Mesenchymal stem cell (in vitro differentiated cells and primary cell): Measurements from ENCODE around the gene PPM1B.

Experiments
- DNase-seq: peaks from one replicate; pipeline ENCODE4 v3.0.0-alpha.2; 2013
- H2AFZ ChIP-seq: one replicate; pipeline ENCODE4 v1.6.1; 2013; ENCODE audit warnings: low read depth, mild to moderate bottlenecking, control low read depth, inconsistent platforms, low read length, moderate library complexity
- H2AK5ac ChIP-seq: 2 replicates; pipeline ENCODE4 v1.6.1; 2013; ENCODE audit warnings: low read length, moderate library complexity, mild to moderate bottlenecking, inconsistent platforms; ENCODE audit not compliant: severe bottlenecking
- H2BK120ac ChIP-seq: one replicate; pipeline ENCODE4 v1.6.1; 2013; ENCODE audit warnings: low read depth, mild to moderate bottlenecking, inconsistent platforms, low read length, moderate library complexity
- H2BK12ac ChIP-seq, 2 experiments: one replicate each; pipeline ENCODE4 v1.6.1; 2013; ENCODE audit warnings: inconsistent platforms in 2 of 2, low read length in 2 of 2, mild to moderate bottlenecking in 2 of 2, moderate library complexity in 2 of 2, control low read depth in 1 of 2
- H2BK15ac ChIP-seq: one replicate; pipeline ENCODE4 v1.6.1; 2013; ENCODE audit warnings: mild to moderate bottlenecking, low read depth, inconsistent platforms; ENCODE audit not compliant: poor library complexity, severe bottlenecking
- H2BK5ac ChIP-seq: 2 replicates; pipeline ENCODE4 v1.6.1; 2013; ENCODE audit warnings: low read depth, mild to moderate bottlenecking, low read length, control low read depth, inconsistent platforms; ENCODE audit not compliant: poor library complexity, severe bottlenecking
- H3K14ac ChIP-seq, 2 experiments: one replicate each; pipeline ENCODE4 v1.6.1; 2013; ENCODE audit warnings: inconsistent platforms in 2 of 2, low read length in 2 of 2, control low read depth in 1 of 2, mild to moderate bottlenecking in 1 of 2, moderate library complexity in 1 of 2
- H3K18ac ChIP-seq, 2 experiments: one replicate each; pipeline ENCODE4 v1.6.1; 2013; ENCODE audit warnings: inconsistent platforms in 2 of 2, low read length in 2 of 2, control low read depth in 1 of 2, low read depth in 1 of 2, mild to moderate bottlenecking in 1 of 2
- H3K23ac ChIP-seq, 2 experiments: one replicate each; pipeline ENCODE4 v1.6.1; 2013; ENCODE audit warnings: inconsistent platforms in 2 of 2, low read length in 2 of 2, mild to moderate bottlenecking in 2 of 2, moderate library complexity in 2 of 2, control low read depth in 1 of 2
- H3K27ac ChIP-seq: 2 replicates; pipeline ENCODE4 v1.5.1; 2013; ENCODE audit warnings: mild to moderate bottlenecking, moderate library complexity, low read length, control low read depth, inconsistent platforms; ENCODE audit not compliant: poor library complexity, severe bottlenecking
- H3K27me3 ChIP-seq, 2 experiments: 2 replicates each; pipeline versions ENCODE4 v1.6.1 to v1.7.0; 2013; ENCODE audit warnings: low read length in 2 of 2, mild to moderate bottlenecking in 2 of 2, moderate library complexity in 2 of 2, control low read depth in 1 of 2, inconsistent platforms in 1 of 2; ENCODE audit not compliant: control insufficient read depth in 1 of 2, insufficient read depth in 1 of 2
- H3K36me3 ChIP-seq, 2 experiments: 2 replicates each; pipeline versions ENCODE4 v1.6.1 to v1.7.0; 2013; ENCODE audit warnings: low read length in 2 of 2, control low read depth in 1 of 2, inconsistent platforms in 1 of 2, low read depth in 1 of 2, mild to moderate bottlenecking in 1 of 2; ENCODE audit not compliant: insufficient read depth in 2 of 2, control insufficient read depth in 1 of 2
- H3K4ac ChIP-seq, 2 experiments: one replicate each; pipeline ENCODE4 v1.6.1; 2013; ENCODE audit warnings: inconsistent platforms in 2 of 2, low read length in 2 of 2, mild to moderate bottlenecking in 2 of 2, moderate library complexity in 2 of 2, control low read depth in 1 of 2, low read depth in 1 of 2
- H3K4me1 ChIP-seq: 2 replicates; pipeline ENCODE4 v1.6.1; 2013; ENCODE audit warnings: low read depth, low read length, control low read depth; ENCODE audit not compliant: control insufficient read depth, insufficient read depth
- H3K4me2 ChIP-seq: 2 replicates; pipeline ENCODE4 v1.6.1; 2013; ENCODE audit warnings: low read length, mild to moderate bottlenecking, inconsistent platforms; ENCODE audit not compliant: poor library complexity, severe bottlenecking
- H3K4me3 ChIP-seq, 2 experiments: 2 replicates each; pipeline versions ENCODE4 v1.5.1 to v1.7.0; 2013; ENCODE audit warnings: low read length in 2 of 2, mild to moderate bottlenecking in 2 of 2, control low read depth in 1 of 2, low read depth in 1 of 2; ENCODE audit not compliant: insufficient read depth in 1 of 2
- H3K79me1 ChIP-seq: replicated peaks from 2 replicates; pipeline ENCODE4 v1.6.1; 2013; ENCODE audit warnings: mild to moderate bottlenecking, control low read depth, low read length, inconsistent platforms; ENCODE audit not compliant: poor library complexity, severe bottlenecking
- H3K9ac ChIP-seq: 2 replicates; pipeline ENCODE4 v1.7.0; 2013; ENCODE audit warnings: mild to moderate bottlenecking, low read length, moderate library complexity
- H3K9me3 ChIP-seq: 2 replicates; pipeline ENCODE4 v1.7.0; 2013; ENCODE audit warnings: mild to moderate bottlenecking, low read length; ENCODE audit not compliant: control insufficient read depth
- H4K8ac ChIP-seq: one replicate; pipeline ENCODE4 v1.6.1; 2013; ENCODE audit warnings: inconsistent platforms, mild to moderate bottlenecking, low read length, moderate library complexity
- H4K91ac ChIP-seq: one replicate; pipeline ENCODE4 v1.6.1; 2013; ENCODE audit warnings: mild to moderate bottlenecking, low read length, inconsistent platforms
- WGBS: methylation state at CpG from one replicate; pipeline ENCODE4 v1.1.7; 2013; ENCODE audit warnings: mixed read lengths; 5-methylcytosine and 5-hydroxymethylcytosine counted together

Gene PPM1B

DNA sequence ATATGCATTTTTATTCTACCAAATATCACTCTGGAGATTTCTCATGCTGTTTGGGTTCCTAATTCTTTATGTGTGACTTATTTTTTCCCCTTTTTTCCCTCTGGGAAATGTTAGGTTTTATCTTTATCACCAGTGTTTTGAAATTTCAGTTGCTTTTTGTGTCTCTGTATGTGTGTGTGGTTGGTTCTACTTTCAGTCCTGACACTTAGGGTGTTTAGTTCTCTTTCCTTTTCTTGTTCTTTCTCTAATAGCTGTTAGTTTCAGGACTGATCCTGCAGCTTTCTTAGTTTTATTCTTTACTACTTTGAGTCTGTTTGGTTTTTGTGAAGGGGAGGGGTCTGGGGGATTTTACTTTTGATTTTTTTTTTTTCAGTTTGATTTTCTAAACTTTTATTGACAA, 23.1 kb downstream of the PPM1B start:
- H4K8ac ChIP-seq, result no peak overlapping the region
- H3K79me1 ChIP-seq, result no peaks in the 10 kb centered on the region
- no peak overlapping the region for H2AK5ac ChIP-seq
- no peak overlapping the region for H2AFZ ChIP-seq
- H3K4me3 ChIP-seq, result no peak overlapping the region
- no peak overlapping the region for H3K9ac ChIP-seq
- no peak overlapping the region for H2BK5ac ChIP-seq
- no peak overlapping the region for H3K4me2 ChIP-seq
- H3K4me1 ChIP-seq, result peaks cover 3% of the 10 kb centered on the region
- H3K9me3 ChIP-seq, result no peaks in the 10 kb centered on the region
- H3K4ac ChIP-seq, result no peak overlapping the region
- no peak overlapping the region for H3K23ac ChIP-seq
- no peak overlapping the region for H3K18ac ChIP-seq
- H3K27me3 ChIP-seq, result no peaks in the 10 kb centered on the region
- H3K14ac ChIP-seq, result no peak overlapping the region
- no peak overlapping the region for H2BK12ac ChIP-seq
- DNase-seq, result no peak
- H3K36me3 ChIP-seq, result peaks cover 0 to 4% of the 10 kb centered on the region in 2 experiments
- no peak overlapping the region for H2BK120ac ChIP-seq
- H4K91ac ChIP-seq, result no peak overlapping the region
- H2BK15ac ChIP-seq, result no peak overlapping the region
- no peak overlapping the region for H3K27ac ChIP-seq

DNA sequence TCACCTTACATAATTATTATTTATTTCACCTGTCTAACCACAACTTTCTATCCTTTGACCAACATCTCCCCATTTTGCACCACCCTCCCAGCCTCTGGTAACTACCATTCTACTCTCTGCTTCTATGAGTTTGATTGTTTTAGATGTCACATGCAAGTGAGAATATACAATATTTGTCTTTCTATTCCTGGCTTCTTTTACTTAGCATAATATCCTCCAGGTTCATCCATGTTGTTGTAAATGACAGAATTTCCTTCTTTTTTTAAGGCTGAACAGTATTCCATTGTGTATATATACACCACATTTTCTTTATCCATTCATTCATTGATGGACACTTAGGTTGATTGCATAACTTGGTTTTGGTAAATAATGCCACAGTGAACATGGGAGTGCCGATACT, 24.0 kb downstream of the PPM1B start:
- no peak overlapping the region for H4K8ac ChIP-seq
- no peak overlapping the region for H3K9ac ChIP-seq
- H3K14ac ChIP-seq, result no peak overlapping the region
- H3K27me3 ChIP-seq, result no peaks in the 10 kb centered on the region
- no peak overlapping the region for H3K4ac ChIP-seq
- no peak overlapping the region for H2AFZ ChIP-seq
- H3K36me3 ChIP-seq, result peaks cover 0 to 4% of the 10 kb centered on the region in 2 experiments
- no peak overlapping the region for H4K91ac ChIP-seq
- H2BK12ac ChIP-seq, result no peak overlapping the region
- WGBS, result no CpG with 5 or more reads among the region's 1 CpG
- H3K27ac ChIP-seq, result no peak overlapping the region
- DNase-seq, result no peak
- H2AK5ac ChIP-seq, result no peak overlapping the region
- H3K23ac ChIP-seq, result no peak overlapping the region
- no peak overlapping the region for H2BK5ac ChIP-seq
- H3K4me2 ChIP-seq, result no peak overlapping the region
- no peak overlapping the region for H2BK120ac ChIP-seq
- no peak overlapping the region for H2BK15ac ChIP-seq
- H3K4me1 ChIP-seq, result peaks cover 3% of the 10 kb centered on the region
- H3K79me1 ChIP-seq, result peaks cover 2% of the 10 kb centered on the region
- no peak overlapping the region for H3K18ac ChIP-seq
- H3K9me3 ChIP-seq, result no peaks in the 10 kb centered on the region
- no peak overlapping the region for H3K4me3 ChIP-seq

DNA sequence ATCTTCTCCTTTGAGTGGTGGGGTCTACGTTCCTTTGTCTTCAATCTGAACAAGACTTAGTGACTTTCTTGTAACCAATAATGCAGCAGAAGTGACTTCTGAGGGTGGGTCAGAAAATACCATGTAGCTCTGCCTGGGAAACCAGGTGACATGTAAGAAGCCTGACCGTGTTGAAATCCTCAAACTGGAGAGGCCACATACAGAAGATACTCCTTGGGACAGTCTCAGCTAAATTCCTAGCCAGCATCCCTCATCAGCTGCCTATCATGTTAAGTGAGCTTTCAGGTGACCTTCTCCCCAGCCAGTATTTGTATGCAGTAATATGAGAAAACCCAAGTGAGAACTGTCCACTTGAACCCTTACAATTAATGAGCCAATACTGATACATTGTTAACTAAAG, 27.0 kb downstream of the PPM1B start:
- H2BK120ac ChIP-seq, result no peak overlapping the region
- no peak overlapping the region for H2BK15ac ChIP-seq
- no peaks in the 10 kb centered on the region for H3K9me3 ChIP-seq
- DNase-seq, result no peak
- no peak overlapping the region for H2AFZ ChIP-seq
- no peak overlapping the region for H2AK5ac ChIP-seq
- H3K79me1 ChIP-seq, result peaks cover 2% of the 10 kb centered on the region
- no peak overlapping the region for H3K4me3 ChIP-seq
- no peak overlapping the region for H3K9ac ChIP-seq
- no peak overlapping the region for H2BK5ac ChIP-seq
- 97% methylated on average over 2 of the region's 2 CpGs for WGBS
- H4K8ac ChIP-seq, result no peak overlapping the region
- H4K91ac ChIP-seq, result no peak overlapping the region
- H3K27me3 ChIP-seq, result no peaks in the 10 kb centered on the region
- no peak overlapping the region for H2BK12ac ChIP-seq
- H3K4me1 ChIP-seq, result peaks cover 3% of the 10 kb centered on the region
- H3K23ac ChIP-seq, result no peak overlapping the region
- H3K4ac ChIP-seq, result no peak overlapping the region
- no peak overlapping the region for H3K27ac ChIP-seq
- no peak overlapping the region for H3K14ac ChIP-seq
- H3K18ac ChIP-seq, result no peak overlapping the region
- peaks cover 0 to 4% of the 10 kb centered on the region in 2 experiments for H3K36me3 ChIP-seq
- no peak overlapping the region for H3K4me2 ChIP-seq

DNA sequence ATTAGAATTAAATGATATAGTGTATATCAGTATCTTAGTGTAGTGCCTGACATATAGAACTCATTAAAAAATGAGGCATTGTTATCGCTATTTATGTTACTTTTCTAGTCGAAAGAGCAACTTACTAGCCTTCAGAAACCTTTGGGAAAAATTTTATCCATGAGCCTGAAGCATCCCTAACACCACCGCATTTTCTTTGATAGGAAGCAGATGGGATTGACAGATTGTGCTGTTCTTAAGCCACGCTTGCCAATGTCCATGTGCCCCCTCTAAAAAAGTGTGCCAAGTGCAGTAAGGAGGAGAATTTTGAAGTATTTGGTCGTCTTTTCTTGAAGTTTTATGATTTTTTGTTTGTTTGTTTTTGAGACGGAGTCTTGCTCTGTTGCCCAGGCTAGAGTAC, 29.1 kb downstream of the PPM1B start:
- Histone ChIP-seq H2BK15ac (no peak overlapping the region), H2BK120ac (no peak overlapping the region), H2AFZ (no peak overlapping the region), H4K8ac (no peak overlapping the region), H3K27me3 (no peaks in the 10 kb centered on the region), H3K14ac (no peak overlapping the region), H3K4me2 (no peak overlapping the region), H3K36me3 (peaks cover 6 to 7% of the 10 kb centered on the region in 2 experiments), H3K27ac (no peak overlapping the region), H3K4ac (no peak overlapping the region), H3K79me1 (peaks cover 3% of the 10 kb centered on the region), H4K91ac (no peak overlapping the region), H2AK5ac (no peak overlapping the region), H3K23ac (no peak overlapping the region), H3K4me1 (no peaks in the 10 kb centered on the region), H3K9me3 (no peaks in the 10 kb centered on the region), H3K4me3 (no peak overlapping the region), H2BK12ac (no peak overlapping the region), H2BK5ac (no peak overlapping the region), H3K9ac (no peak overlapping the region), H3K18ac (no peak overlapping the region)
- no peak for DNase-seq
- 96% methylated on average over 3 of the region's 6 CpGs for WGBS
